Measurements from ENCODE around the gene VEZT. TPM values are rescaled to one million over a fixed set of nuclear protein-coding genes. Genes with fewer than 3 reads are reported as not detected.
A peak's percentile ranks its signal among the peaks of the same experiment; 100 is the strongest.

VEZT gene
- total and polyA plus RNA-seq, 9 of the 15 experiments (the other 6 are each of a cell fraction or from before 2014, with no cell fraction given) = 16.1 to 61.5 (median 32.6) TPM

DNA sequence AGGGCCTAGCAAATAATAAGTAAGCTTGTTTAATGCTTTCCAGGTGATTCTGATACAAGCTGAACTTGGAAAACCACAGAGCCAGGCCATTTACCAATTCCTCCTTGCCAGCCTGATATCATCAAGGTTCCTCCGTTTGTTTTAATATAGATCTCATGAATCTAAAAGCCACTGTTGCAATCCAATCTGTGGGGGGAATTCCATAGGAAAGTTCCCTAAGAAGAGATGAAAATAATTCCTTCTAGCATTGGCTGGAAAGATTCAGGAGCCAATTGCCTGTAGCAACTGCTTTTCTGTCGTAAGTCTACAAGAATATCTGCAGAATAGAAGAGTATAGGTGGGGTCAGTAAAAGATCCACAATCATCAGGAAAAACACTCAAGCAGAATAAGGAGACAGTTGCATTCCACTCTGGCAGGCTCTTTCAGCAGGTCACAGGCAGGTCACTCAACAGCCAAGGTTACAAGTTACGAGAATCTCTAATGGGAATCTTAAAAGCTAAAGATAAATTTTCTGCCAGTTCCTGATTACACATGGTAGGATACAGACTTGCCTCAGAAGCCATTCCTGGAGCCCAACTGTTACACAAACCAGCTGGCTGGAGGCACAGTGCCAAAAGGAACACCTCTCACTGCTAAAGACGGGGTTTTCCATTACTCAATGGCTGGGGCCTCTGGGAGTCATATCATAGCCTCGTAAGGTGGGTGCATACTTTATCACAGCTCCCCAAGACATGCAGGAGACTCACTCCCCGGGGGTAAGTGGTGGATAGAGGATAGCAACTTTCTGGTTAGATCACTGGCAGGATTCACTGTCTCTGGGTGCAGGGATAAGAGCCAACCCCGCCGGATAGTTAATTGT lies 44.0 kb upstream of the VEZT start (continued):
- TF ChIP-seq, protein P1, sequence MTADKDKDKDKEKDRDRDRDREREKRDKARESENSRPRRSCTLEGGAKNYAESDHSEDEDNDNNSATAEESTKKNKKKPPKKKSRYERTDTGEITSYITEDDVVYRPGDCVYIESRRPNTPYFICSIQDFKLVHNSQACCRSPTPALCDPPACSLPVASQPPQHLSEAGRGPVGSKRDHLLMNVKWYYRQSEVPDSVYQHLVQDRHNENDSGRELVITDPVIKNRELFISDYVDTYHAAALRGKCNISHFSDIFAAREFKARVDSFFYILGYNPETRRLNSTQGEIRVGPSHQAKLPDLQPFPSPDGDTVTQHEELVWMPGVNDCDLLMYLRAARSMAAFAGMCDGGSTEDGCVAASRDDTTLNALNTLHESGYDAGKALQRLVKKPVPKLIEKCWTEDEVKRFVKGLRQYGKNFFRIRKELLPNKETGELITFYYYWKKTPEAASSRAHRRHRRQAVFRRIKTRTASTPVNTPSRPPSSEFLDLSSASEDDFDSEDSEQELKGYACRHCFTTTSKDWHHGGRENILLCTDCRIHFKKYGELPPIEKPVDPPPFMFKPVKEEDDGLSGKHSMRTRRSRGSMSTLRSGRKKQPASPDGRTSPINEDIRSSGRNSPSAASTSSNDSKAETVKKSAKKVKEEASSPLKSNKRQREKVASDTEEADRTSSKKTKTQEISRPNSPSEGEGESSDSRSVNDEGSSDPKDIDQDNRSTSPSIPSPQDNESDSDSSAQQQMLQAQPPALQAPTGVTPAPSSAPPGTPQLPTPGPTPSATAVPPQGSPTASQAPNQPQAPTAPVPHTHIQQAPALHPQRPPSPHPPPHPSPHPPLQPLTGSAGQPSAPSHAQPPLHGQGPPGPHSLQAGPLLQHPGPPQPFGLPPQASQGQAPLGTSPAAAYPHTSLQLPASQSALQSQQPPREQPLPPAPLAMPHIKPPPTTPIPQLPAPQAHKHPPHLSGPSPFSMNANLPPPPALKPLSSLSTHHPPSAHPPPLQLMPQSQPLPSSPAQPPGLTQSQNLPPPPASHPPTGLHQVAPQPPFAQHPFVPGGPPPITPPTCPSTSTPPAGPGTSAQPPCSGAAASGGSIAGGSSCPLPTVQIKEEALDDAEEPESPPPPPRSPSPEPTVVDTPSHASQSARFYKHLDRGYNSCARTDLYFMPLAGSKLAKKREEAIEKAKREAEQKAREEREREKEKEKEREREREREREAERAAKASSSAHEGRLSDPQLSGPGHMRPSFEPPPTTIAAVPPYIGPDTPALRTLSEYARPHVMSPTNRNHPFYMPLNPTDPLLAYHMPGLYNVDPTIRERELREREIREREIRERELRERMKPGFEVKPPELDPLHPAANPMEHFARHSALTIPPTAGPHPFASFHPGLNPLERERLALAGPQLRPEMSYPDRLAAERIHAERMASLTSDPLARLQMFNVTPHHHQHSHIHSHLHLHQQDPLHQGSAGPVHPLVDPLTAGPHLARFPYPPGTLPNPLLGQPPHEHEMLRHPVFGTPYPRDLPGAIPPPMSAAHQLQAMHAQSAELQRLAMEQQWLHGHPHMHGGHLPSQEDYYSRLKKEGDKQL (CRISPR knock-in tag; IDR thresholded peaks at IDR 0.05; ENCODE audit: borderline replicate concordance) = no peak
- no peak for TF ChIP-seq KAT8 (IDR thresholded peaks at IDR 0.05; ENCODE audit: low read depth)
- TF ChIP-seq, protein P2, sequence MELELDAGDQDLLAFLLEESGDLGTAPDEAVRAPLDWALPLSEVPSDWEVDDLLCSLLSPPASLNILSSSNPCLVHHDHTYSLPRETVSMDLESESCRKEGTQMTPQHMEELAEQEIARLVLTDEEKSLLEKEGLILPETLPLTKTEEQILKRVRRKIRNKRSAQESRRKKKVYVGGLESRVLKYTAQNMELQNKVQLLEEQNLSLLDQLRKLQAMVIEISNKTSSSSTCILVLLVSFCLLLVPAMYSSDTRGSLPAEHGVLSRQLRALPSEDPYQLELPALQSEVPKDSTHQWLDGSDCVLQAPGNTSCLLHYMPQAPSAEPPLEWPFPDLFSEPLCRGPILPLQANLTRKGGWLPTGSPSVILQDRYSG (tag; conservative IDR thresholded peaks at IDR 0.05; ENCODE audit: low read depth) = no peak
- TF ChIP-seq, protein P3, sequence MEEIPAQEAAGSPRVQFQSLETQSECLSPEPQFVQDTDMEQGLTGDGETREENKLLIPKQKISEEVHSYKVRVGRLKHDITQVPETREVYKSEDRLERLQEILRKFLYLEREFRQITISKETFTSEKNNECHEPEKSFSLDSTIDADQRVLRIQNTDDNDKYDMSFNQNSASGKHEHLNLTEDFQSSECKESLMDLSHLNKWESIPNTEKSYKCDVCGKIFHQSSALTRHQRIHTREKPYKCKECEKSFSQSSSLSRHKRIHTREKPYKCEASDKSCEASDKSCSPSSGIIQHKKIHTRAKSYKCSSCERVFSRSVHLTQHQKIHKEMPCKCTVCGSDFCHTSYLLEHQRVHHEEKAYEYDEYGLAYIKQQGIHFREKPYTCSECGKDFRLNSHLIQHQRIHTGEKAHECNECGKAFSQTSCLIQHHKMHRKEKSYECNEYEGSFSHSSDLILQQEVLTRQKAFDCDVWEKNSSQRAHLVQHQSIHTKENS (CRISPR knock-in tag; IDR thresholded peaks at IDR 0.05) = no peak
- no peak for TF ChIP-seq HDGF (IDR thresholded peaks at IDR 0.05)
- TF ChIP-seq NFIX (CRISPR knock-in tag; IDR thresholded peaks at IDR 0.05; ENCODE audit: low read depth) = no peak
- no peak for TF ChIP-seq ZNF830 (CRISPR knock-in tag; IDR thresholded peaks at IDR 0.05)
- TF ChIP-seq, protein P4, sequence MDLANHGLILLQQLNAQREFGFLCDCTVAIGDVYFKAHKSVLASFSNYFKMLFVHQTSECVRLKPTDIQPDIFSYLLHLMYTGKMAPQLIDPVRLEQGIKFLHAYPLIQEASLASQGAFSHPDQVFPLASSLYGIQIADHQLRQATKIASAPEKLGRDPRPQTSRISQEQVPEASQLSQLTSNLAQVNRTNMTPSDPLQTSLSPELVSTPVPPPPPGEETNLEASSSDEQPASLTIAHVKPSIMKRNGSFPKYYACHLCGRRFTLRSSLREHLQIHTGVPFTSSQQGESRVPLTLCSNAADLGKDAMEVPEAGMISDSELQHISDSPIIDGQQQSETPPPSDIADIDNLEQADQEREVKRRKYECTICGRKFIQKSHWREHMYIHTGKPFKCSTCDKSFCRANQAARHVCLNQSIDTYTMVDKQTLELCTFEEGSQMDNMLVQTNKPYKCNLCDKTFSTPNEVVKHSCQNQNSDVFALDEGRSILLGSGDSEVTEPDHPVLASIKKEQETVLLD (IDR thresholded peaks at IDR 0.05) = no peak; the same call in 1 of the 2 replicates
- no peak for TF ChIP-seq ZNF445 (CRISPR knock-in tag; IDR thresholded peaks at IDR 0.05; ENCODE audit: low read depth)
- TF ChIP-seq, protein P5, sequence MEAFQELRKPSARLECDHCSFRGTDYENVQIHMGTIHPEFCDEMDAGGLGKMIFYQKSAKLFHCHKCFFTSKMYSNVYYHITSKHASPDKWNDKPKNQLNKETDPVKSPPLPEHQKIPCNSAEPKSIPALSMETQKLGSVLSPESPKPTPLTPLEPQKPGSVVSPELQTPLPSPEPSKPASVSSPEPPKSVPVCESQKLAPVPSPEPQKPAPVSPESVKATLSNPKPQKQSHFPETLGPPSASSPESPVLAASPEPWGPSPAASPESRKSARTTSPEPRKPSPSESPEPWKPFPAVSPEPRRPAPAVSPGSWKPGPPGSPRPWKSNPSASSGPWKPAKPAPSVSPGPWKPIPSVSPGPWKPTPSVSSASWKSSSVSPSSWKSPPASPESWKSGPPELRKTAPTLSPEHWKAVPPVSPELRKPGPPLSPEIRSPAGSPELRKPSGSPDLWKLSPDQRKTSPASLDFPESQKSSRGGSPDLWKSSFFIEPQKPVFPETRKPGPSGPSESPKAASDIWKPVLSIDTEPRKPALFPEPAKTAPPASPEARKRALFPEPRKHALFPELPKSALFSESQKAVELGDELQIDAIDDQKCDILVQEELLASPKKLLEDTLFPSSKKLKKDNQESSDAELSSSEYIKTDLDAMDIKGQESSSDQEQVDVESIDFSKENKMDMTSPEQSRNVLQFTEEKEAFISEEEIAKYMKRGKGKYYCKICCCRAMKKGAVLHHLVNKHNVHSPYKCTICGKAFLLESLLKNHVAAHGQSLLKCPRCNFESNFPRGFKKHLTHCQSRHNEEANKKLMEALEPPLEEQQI (IDR thresholded peaks at IDR 0.05) = no peak
- TF ChIP-seq PHF20 (IDR thresholded peaks at IDR 0.05; ENCODE audit: partially characterized antibody) = no peak
- TF ChIP-seq MBD2 (IDR thresholded peaks at IDR 0.05; ENCODE audit: borderline replicate concordance, low read depth) = peak; percentile 75; the same call in 1 of the 2 replicates
- peak; percentile 24 for TF ChIP-seq HDAC3 (IDR thresholded peaks at IDR 0.05; ENCODE audit: borderline replicate concordance, partially characterized antibody)

Data from K562 (cell line).